ENCODE results near the gene PMS1.
A peak's percentile ranks its signal among the peaks of the same experiment; 100 is the strongest.
"Not testable (repeated sequence)": the region's sequence is repeated elsewhere in the genome, so short reads cannot be mapped to it uniquely, and the experiment has no call there.

PMS1 gene

DNA sequence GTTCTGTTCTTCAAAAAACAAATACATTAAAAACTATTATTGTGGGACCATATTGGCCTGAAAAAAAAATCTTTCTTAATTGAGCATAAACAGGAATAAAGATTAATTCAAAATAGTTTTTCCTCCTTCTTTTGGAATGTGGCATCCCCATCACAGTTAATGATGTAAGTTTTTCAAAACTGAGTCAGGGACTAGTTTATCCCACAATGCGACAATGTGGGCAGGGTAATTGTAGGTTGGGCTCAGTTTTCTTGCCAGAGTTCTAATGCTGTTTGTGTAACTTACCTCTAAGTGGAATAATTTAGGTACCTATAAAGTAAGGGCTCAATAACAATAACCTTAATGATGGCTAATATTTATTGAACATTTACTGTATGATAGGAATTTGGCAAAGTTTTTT is 82.0 kb downstream of the PMS1 start:
- no peak for DNase-seq

DNA sequence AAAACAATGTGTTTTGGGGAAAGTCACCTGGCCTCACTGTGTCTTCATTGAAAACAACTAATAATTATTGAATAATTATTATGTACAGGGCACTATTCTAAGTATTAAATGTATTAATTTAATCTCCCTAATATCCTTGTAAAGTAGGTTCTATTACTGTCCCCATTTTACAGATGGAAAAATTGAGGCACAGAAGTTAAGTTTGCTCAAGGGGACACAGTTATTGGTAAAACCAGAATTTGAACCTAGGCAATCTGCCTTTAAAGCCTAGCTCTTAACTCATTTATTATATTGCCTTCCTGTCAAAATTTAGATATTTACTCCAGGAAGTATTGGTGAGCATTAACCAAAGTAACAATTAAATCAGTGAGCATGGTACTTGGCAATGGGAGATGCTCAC is 84.6 kb downstream of the PMS1 start:
- no peak for DNase-seq

DNA sequence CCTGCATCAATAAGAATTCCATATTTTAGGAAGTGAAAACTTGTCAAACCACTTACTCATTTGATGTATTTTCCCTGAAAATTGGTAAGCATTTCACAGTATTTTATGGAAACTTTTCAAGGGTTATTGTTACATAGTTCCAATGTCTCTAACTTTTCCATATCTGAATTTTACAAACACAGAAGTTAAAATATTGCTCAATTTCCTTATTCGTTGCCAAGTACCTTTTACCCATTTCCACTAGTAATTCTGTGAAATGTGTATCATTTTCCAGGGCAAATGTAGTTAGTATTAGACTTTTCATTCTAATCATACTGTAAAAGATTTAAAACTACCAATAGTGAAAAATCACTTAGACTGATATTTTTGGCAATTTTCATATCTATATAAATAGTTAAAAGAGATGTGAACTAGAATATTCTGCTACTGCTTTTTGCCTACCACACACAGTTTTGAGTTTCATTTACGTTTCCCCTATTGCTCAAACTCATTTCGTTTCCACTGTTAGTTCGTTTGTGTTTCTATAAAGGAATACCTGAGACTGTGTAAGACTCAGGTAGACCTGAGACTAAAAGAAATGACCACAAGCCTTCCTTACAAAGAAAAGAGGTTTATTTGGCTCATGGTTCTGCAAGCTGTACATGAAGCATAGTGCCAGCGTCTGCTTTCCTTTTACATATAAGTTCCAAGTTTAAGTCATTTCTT is 86.3 kb downstream of the PMS1 start:
- DNase-seq = no peak

DNA sequence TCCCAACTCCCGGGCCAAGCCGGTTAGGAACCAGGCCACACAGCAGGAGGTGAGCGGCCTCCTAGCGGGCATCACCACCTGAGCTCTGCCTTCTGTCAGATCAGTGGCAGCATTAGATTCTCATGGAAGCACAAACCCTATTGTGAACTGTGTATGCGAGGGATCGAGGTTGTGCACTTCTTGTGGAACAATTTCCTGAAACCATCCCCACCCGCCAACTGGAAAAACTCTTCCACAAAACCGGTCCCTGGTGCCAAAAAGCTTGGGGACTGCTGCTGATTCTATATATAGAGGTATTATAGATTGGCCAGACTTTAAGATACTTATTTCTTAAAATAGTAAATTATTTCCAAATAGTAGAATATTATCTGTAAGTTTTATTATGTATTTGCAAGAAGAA is 89.4 kb downstream of the PMS1 start:
- no peak for DNase-seq

DNA sequence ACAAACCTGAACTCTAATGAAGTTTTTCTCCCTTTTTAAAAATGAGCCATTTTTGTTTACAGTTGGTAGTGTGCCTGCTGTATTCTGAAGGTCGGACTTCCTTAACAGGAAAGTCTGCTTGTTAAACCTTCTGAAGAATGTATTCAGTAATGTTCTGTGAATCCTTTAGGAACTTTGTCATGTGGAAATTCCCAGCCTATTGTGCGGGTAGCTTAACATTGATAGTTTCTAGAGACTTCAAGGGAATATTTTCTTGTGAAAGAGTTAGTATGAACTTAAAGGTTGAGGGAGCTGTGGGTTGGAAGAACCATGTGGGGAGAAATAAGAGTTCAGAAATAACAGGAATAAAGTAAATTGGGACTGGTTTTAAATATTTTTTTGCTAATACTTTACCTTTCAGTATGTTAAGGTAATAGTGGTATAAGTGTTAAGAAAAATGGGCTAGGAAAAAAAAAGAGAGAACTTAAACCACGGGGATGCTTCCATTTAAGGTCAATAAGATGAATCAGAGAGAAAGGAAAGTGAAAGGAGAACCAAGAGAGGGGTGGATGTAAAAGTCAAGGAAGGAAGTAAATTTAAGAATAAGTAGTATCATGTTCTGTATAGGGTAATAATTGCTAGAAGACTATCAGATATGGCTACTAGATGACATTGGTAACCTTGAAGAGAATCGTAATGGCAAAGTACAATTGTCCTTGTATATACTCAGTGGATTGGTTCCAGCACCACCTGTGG is 90.5 kb downstream of the PMS1 start:
- DNase-seq = peak in 1 of 2 donors; percentile 20

DNA sequence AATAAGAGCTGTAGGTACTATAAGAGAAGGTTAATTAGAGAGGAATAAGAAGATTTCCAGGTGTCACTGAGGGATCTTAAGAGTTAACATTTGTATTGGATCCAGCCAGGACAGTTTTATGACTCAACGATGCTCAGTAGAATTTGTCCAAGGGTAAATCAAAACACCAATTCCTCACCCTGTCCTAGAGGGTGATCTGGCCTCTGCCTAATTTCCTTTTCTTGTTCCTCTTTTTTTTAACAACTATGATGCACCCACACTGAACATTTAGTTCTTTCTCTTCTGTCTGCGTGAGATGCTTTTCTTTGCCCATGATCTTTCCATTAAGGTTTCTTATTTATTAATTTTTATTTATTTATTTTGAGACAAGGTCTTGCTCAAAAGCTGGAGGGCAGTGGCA is 92.0 kb downstream of the PMS1 start:
- no peak for DNase-seq

DNA sequence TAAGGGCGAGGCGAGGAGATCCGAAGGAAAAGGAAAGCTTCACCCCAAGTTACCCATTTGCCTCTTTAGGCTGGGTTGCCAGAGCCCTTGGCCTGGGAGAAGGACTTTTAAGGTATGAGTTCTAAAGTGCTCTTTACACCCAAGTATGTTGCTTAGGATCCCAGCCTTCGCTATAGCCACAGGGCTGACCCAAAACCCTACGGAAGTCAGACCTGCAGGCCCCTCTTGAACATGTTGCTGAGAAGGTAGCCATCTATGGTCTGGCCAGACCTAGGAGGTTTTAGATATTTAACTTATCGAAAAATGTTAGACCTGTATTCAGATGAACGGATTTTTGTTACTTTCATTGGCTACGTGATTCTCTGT is 95.4 kb downstream of the PMS1 start:
- DNase-seq = no peak

DNA sequence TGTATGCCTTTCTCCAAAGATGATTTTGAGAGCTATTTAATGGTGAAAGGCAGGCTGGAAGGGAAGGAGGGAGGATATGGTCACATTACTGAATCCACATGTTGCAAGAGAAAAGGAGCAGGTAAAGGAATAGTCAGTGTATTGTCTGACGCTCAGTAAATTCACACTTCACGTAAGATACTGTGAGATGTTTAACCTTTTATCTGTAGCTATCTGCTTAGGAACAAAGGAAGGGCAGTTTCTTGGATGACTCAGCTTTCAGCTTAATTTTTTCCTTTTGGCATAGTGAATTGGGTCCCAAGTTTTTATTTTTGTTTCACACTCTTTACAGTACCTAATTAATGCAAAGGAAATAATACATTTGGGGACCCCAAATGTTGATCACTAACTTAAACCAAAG is 96.2 kb downstream of the PMS1 start:
- DNase-seq = no peak

DNA sequence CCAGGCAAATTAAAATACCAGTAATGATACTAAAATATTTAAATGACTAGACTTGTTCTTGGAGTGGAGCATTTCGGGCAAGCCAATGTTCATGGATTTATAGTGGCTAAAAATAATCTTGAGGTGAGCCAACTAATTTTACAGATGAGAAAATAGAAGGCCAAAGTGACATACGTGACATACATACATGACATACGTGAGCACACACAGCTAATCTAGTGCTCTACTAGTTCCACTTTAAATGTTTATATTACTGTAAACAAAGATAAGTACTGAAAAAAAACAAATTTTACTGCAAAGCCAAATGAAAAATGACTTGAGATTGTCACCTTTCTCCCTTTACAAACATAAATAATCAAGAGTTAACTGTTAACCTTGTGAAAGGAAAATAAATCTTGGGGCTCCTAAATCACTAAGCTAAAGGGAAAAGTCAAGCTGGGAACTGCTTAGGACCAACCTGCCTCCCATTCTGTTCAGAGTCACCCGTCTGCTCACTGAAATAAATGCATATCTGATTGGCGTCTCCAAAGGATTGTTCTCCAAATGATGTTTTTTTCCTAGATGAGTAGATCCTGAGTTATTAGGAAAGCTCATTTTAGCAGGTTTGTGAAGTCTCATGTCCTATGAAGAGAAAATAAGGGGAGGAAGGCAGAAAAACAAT is 96.7 kb downstream of the PMS1 start:
- DNase-seq = no peak

DNA sequence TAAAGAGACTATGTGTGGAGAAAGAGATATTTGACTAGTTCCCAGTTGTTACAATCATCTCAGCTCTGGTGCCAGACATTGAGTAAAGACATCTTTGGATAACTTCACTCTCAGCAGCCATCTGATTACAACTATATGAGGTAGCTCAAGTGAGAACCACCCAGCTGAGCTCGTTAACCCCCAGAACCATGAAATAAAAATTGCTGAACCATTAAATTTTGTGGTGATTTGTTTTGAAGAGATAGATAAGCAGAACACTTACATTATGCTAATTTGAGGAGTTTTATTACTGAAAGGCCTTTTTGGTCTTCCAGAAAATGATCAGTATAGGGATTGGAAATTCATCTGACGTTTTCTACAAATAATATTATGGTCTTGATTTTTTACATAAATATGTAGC is 101.1 kb downstream of the PMS1 start:
- DNase-seq = no peak

DNA sequence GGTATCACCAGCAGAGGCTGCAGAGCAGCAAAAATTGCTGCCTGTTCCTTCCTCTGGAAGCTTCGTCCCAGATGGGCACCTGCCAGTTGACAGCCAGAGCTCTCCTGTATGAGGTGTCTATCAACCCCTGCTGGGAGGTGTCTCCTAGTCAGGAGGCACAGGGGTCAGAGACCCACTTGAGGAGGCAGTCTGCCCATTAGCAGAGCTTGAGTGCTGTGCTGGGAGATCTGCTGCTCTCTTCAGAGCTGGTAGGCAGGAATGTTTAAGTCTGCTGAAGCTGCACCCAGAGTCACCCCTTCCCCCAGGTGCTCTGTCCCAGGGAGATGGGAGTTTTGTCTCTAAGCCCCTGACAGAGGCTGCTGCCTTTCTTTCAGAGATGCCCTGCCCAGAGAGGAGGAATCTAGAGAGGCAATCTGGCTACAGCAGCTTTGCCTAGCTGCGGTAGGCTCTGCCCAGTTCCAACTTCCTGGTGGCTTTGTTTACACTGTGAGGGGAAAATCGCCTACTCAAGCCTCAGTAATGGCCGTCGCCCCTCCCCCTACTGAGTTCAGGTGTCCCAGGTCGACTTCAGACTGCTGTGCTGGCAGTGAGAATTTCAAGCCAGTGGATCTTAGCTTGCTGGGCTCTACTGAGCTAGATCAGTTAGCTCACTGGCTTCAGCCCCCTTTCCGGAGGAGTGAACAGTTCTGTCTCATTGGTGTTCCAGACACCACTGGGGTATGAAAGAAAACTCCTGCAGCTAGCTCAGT is 108.5 kb downstream of the PMS1 start:
- DNase-seq = not testable (repeated sequence)

DNA sequence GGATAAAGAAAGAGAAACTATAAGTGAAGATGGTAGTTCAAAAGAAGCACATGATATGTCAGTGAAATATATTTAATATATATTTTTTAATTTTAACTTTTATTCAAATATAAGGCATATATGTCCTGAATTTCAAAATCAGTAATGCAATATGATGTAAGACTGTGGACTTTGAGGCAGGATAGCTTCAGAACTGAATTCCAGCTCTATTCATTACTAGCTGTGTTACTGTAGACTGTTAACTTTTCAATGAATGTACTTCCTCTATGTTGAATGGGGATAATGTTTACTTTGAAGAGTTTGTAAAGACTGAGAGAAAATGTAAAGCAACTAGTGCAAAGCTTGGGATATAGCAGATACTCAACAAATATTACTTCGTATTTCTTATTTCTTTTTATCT is 112.6 kb downstream of the PMS1 start:
- no peak for DNase-seq

DNA sequence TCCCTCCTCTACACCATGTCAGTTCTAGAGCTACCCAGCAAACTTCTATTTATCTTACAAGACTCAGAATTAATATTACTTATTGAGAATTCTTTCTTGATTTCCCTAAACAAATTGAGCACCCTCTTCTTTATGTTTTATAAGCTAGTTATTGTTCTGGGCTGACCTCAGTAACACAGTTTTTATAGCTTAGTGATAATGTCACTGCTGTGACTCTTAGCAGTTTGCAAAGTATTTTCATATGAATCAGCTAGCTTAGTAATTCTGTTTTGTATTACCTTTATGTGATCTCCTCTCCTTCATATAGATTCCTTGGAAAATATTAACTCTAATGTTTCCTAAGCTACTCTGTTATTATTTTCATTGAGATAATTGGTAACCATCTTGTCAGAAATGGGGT is 114.9 kb downstream of the PMS1 start:
- no peak for DNase-seq

DNA sequence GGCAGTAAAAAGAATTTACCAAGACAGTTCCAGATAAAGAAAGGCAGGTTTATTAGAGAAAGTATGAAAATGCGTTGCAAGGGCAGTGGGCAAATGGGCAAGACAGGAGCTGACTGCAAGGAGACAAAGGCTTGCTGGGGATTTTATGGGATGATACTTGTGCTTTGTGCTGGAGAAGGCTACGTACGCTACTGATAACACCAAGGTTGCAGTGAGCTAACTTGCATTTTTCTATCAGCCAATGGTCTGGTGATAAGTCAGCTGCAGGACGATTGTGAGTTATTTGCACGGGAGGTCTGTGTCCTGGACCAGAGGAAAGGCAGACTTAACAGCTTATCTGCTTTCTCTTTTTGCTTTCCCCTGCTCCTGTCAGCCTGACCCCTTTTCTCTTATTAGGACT is 116.5 kb downstream of the PMS1 start:
- no peak for DNase-seq

DNA sequence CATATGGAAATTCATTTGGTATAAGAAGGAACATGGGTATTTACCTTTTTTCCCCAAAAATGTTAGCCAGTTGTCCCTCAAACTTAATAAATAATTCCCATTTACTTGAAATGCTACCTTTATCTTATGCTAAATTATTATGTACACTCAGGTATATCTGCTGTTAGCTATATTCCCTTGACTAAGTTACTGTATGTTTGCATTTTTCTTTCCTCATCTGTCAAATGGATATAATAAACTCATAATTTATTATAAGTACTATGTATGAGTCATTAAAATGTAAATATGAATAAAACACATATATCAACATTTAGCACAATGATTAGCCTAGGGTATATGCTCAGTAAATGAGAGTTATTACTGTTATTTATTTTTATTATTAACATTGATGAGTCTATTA is 117.4 kb downstream of the PMS1 start:
- DNase-seq = no peak

DNA sequence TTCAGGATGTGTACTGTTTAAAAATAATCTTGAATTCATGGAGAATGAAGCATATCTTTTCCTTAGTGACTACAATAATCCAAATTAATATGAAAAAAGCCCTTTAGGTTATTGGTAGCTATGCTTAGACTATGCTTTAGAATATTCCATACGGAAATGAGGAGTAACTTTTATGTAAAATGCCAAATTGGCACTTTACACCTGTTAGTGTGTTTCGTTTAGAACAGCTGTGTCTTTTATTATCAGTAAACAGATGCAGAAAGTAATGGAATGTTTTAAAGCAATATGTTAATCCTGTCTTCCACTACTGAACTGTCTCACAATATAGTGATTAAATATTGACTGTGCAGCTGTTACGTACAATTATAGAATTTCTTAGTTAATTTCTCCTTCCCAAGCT is 129.6 kb downstream of the PMS1 start:
- DNase-seq = no peak

DNA sequence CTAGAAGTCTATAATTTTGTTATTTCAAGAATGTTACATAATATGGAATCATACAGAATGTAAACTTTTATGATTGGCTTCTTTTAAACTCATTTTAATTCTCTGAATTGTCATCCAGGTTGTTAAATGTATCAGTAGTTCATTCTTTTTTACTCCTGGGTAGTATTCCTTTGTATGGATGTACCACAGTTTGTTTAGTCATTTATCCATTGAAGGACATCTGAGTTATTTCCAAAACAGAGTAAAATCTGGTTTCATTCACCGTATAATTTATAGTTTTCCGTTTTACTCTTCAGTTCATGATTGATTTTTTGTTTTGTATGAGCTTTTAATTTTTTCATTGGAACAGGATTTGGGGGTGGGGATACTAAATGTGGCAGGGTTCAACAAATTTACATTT is 132.4 kb downstream of the PMS1 start:
- no peak for DNase-seq
